CD4-positive, alpha-beta T cell treated with Interferon gamma for 1 hour (primary cell): ENCODE results near the gene CSH2.
"Not testable (repeated sequence)": the region's sequence is repeated elsewhere in the genome, so short reads cannot be mapped to it uniquely, and the experiment has no call there.

Experiments used
- DNase-seq: peaks from one replicate; pipeline ENCODE4 v3.0.0-alpha.2; 2020

The CSH2 gene

DNA sequence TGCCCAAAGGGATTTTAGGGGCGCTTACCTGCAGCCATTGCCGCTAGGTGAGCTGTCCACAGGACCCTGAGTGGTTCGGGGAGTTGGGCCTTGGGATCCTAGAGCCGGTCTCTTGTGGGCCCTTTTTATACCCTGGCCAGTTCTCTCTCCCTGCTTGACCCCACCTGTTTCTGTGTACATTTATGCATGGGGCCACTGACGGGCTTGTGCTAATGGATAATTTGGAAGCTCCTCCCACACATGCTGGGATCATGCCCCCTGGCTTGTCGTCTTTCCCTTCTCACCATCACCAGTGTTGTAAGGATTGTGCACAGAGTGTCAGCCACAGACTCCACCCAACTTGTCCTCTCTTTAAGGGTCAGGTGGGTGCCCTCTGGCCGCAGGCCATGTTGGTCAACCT lies at the start of gene CSH2:
TSS of gene CSH2 (minus strand) at position 101 of the 400 bp plus-strand sequence. CDS start at position 38, 63 bp downstream.
- not testable (repeated sequence) for DNase-seq

DNA sequence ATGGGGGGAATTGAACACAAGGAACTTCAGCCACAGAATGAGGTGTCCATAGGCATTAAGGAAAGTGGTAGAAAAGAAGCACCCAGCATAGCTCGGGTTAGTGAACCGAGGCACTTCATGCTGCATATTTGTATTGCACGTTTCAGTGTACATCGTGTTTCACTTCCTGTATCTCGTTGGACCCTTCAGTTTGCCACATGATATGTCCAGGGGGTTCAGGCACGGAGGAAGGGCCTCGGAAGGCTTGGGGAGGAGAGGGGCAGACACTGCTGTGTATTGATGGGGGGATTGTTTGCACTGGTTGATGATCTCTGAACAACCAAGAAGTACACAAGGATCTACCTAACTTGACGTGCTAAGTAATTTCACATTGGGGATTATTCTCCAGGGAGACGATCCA lies 48.9 kb upstream of the CSH2 start:
- peak; percentile 36 for DNase-seq

GRCh38 chr17:63920779-63921178 lies 47.3 kb upstream of the CSH2 start:
- DNase-seq, result not testable (repeated sequence)

GRCh38 chr17:63920050-63920449 lies 46.6 kb upstream of the CSH2 start:
- DNase-seq, result not testable (repeated sequence)

DNA sequence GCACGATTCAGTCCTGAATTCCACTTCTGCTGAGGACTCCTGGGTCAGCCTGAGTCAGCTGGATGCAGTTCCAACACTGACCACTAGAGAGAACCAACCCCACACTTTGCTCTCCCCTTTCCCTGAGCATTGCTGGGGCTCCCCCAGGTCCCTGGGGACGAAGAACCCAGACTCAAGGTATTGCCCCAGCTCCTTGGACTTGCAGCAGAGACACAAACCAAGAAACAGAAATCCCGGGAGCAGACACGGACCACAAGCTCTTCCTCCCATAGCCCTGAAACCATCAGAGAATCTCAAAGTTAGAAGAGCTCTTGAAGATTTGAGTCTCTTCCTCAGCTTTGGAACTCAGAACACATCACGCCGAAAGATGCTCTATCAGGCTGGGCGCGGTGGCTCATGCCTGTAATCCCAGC lies 45.8 kb upstream of the CSH2 start:
- peak; percentile 79 for DNase-seq

DNA sequence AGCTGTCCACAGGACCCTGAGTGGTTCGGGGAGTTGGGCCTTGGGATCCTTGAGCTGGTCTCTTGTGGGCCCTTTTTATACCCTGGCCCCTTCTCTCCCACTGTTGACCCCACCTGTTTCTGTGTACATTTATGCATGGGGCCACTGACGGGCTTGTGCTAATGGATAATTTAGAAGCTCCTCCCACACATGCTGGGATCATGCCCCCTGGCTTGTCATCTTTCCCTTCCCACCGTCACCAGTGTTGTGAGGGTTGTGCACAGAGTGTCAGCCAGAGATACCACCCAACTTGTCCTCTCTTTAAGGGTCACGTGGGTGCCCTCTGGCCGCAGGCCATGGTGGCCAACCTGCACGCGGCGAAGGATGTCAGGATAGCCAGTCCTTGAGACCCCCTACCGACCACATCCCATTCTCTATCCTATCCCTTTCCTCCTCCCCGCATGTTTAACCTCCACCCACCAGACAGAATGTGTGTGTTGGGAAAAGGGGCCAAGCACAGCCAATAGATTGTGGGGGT lies 45.4 kb upstream of the CSH2 start, which contains the start of gene GH1:
TSS of gene GH1 (minus strand) at position 51 of the 517 bp plus-strand sequence. CDS start 63 bp downstream, outside the sequence.
- DNase-seq, result not testable (repeated sequence)

DNA sequence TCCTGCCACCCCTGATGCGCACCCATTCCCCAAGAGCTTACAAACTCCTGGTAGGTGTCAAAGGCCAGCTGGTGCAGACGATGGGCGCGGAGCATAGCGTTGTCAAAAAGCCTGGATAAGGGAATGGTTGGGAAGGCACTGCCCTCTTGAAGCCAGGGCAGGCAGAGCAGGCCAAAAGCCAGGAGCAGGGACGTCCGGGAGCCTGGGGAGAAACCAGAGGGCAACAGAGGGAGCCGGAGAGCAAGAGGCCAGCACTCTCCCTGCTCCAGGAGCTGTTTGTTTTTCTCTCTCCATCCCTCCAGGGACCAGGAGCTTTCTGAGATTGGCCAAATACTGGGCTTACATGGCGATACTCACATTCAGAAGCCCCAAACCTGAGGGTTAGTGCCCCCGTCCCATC lies 44.8 kb upstream of the CSH2 start:
- no peak for DNase-seq

DNA sequence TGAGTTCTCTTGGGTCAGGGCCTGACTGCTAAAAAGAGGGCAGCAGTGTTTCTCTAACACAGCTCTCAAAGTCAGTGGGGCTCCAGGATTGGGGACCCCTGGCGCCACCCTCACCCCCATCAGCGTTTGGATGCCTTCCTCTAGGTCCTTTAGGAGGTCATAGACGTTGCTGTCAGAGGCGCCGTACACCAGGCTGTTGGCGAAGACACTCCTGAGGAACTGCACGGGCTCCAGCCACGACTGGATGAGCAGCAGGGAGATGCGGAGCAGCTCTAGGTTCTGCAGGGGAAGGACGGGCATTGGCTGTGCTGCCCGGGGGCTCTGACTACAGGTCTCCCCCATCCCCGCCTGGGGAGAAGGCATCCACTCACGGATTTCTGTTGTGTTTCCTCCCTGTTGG lies 44.2 kb upstream of the CSH2 start:
- no peak for DNase-seq

DNA sequence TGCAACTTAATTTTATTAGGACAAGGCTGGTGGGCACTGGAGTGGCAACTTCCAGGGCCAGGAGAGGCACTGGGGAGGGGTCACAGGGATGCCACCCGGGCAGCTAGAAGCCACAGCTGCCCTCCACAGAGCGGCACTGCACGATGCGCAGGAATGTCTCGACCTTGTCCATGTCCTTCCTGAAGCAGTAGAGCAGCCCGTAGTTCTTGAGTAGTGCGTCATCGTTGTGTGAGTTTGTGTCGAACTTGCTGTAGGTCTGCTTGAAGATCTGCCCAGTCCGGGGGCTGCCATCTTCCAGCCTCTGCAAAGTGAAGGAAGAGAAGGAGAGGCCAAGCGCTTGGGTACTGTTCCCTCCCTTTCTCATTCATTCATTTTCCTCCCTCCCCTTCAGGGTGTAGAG lies 43.7 kb upstream of the CSH2 start:
- DNase-seq, result not testable (repeated sequence)

DNA sequence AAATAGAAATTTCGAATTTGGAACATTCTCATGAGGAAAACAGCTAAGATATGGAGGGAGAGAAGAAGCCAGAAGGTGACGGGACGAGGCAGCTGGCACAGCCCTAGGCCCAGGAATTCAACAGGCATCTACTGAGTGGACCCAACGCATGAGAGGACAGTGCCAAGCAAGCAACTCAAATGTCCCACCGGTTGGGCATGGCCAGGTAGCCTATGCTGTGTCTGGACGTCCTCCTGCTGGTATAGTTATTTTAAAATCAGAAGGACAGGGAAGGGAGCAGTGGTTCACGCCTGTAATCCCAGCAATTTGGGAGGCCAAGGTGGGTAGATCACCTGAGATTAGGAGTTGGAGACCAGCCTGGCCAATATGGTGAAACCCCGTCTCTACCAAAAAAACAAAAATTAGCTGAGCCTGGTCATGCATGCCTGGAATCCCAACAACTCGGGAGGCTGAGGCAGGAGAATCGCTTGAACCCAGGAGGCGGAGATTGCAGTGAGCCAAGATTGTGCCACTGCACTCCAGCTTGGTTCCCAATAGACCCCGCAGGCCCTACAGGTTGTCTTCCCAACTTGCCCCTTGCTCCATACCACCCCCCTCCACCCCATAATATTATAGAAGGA lies 43.2 kb upstream of the CSH2 start:
- no peak for DNase-seq

- not testable (repeated sequence) for DNase-seq
These were observed 42.3 kb upstream of the CSH2 start for GRCh38 chr17:63915753-63916152.

DNA sequence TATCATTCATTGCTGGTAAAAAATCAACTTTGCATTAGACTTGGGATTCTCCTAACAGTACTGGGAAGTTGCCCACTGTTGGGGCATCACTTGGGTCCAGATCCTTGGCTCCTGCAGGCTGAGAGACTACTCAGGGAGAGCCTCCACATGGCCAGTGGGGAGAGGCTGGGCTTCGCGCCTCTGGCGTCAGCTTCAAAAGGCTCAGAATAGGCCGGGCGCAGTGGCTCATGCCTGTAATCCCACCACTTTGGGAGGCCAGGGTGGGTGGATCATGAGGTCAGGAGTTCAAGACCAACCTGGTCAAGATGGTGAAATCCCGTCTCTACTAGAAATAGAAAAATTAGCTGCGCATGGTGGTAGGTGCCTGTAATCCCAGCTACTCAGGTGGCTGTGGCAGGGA lies 41.0 kb upstream of the CSH2 start:
- DNase-seq, result no peak

GRCh38 chr17:63911657-63912100 lies 38.2 kb upstream of the CSH2 start:
- peak; percentile 53 for DNase-seq

GRCh38 chr17:63911041-63911635 lies 37.7 kb upstream of the CSH2 start, which contains the start of gene CSHL1:
Gene CSHL1, minus strand, starts transcription at chr17:63911258. Its CDS starts 62 bp downstream, at chr17:63911196.
- DNase-seq, result no peak

DNA sequence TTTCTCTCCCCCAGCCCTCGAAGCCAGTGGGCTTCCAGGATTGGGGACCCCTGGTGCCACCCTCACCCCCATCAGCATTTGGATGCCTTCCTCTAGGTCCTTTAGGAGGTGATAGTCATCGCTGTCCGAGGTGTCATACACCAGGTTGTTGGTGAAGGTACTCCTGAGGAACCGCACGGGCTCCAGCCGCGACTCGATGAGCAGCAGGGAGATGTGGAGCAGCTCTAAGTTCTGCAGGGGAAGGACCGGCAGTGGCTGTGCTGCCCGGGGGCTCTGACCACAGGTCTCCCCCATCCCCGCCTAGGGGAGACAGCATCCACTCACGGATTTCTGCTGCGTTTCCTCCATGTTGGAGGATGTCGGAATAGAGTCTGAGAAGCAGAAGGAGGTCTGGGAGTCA lies 36.6 kb upstream of the CSH2 start:
- no peak for DNase-seq

- not testable (repeated sequence) for DNase-seq
These were observed 36.1 kb upstream of the CSH2 start for GRCh38 chr17:63909586-63909985.

- not testable (repeated sequence) for DNase-seq
These were observed 33.8 kb upstream of the CSH2 start for GRCh38 chr17:63907161-63907778.

DNA sequence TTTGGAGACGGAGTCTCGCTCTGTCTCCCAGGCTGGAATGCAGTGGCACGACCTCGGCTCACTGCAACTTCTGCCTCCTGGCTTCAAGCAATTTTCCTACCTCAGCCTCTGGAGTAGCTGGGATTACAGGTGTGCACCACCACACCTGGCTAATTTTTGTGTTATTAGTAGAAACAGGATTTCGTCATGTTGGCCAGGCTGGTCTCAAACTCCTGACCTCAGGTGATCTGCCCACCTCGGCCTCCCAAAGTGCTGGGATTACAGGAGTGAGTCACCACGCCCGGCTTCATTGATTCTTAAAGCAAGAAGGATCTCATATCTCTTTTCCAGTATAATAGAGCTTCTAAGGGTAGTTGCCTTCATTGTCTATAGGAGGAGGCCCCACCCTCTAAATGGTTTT lies 31.3 kb upstream of the CSH2 start:
- DNase-seq, result not testable (repeated sequence)

DNA sequence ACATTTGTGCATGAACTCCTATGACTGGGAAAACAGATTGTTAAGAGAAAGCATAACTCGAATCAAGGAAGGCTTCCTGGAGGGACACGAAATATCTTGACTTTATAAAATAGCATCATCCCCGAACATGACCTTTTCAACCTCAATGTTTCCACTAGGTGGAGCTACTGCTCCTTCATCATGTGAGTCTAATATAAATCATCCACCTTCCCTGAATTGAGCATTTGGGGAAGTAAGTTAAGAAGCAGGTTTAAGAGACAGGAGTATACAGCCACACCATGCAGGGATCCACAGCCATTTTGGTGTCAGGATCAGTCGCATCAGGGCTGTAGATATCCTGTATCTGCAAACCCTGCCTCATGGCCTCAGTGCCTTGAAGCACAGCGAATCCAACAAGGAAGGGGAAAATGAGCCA lies 30.3 kb upstream of the CSH2 start:
- not testable (repeated sequence) for DNase-seq

- DNase-seq, result not testable (repeated sequence)
These were observed 28.5 kb upstream of the CSH2 start for GRCh38 chr17:63901971-63902370.

- DNase-seq, result not testable (repeated sequence)
These were observed 25.7 kb upstream of the CSH2 start for GRCh38 chr17:63898899-63899798.

GRCh38 chr17:63896524-63897354 lies 23.3 kb upstream of the CSH2 start, which contains the start of gene CSH1:
Gene CSH1, minus strand, starts transcription at chr17:63896574. Its CDS starts 63 bp downstream, at chr17:63896511.
- not testable (repeated sequence) for DNase-seq
